GM21526 (cell line): ENCODE measurements around the gene ABHD11.
"Not testable (repeated sequence)": the region's sequence is repeated elsewhere in the genome, so short reads cannot be mapped to it uniquely, and the experiment has no call there.

Experiments used
- ATAC-seq: cut with Tn5 transposase; IDR thresholded peaks from one replicate; pipeline ENCODE4 v1.9.1; 2021; ENCODE audit warnings: moderate library complexity; ENCODE audit not compliant: unreplicated experiment, low FRiP score

Gene ABHD11

GRCh38 chr7:73746378-73746777, 7.8 kb upstream of the ABHD11 start:
- no peak for ATAC-seq

GRCh38 chr7:73742753-73743641, 4.4 kb upstream of the ABHD11 start:
- no peak for ATAC-seq

GRCh38 chr7:73742338-73742752, 3.7 kb upstream of the ABHD11 start:
- ATAC-seq: no peak

- ATAC-seq: no peak
Measured at GRCh38 chr7:73741600-73741999, 3.0 kb upstream of the ABHD11 start.

GRCh38 chr7:73740771-73741170, 2.2 kb upstream of the ABHD11 start:
- no peak for ATAC-seq

- no peak for ATAC-seq
Measured at GRCh38 chr7:73740212-73740611, 1.6 kb upstream of the ABHD11 start.

- no peak for ATAC-seq
Measured at GRCh38 chr7:73739387-73739767, 775 bp upstream of the ABHD11 start.

- ATAC-seq: peak; percentile 6
Measured at GRCh38 chr7:73738220-73738611, 386 bp downstream of the ABHD11 start.

- ATAC-seq: no peak
Measured at GRCh38 chr7:73737491-73738219, 947 bp downstream of the ABHD11 start.

GRCh38 chr7:73736885-73737284, 1.7 kb downstream of the ABHD11 start:
- ATAC-seq: no peak

- ATAC-seq: no peak
Measured at GRCh38 chr7:73735528-73735905, 3.1 kb downstream of the ABHD11 start.

- ATAC-seq: peak; percentile 41
Measured at GRCh38 chr7:73734619-73735527, 3.7 kb downstream of the ABHD11 start.

- no peak for ATAC-seq
Measured at GRCh38 chr7:73732397-73732796, 6.2 kb downstream of the ABHD11 start.

GRCh38 chr7:73730485-73730884, 8.1 kb downstream of the ABHD11 start:
- no peak for ATAC-seq

- no peak for ATAC-seq
Measured at GRCh38 chr7:73728551-73728950, 10.1 kb downstream of the ABHD11 start.

GRCh38 chr7:73727952-73728351, 10.7 kb downstream of the ABHD11 start:
- no peak for ATAC-seq

- ATAC-seq: no peak
Measured at GRCh38 chr7:73726083-73726466, 12.5 kb downstream of the ABHD11 start.

GRCh38 chr7:73723813-73724212, 14.8 kb downstream of the ABHD11 start:
- no peak for ATAC-seq

- no peak for ATAC-seq
Measured at GRCh38 chr7:73722785-73723184, 15.8 kb downstream of the ABHD11 start.

GRCh38 chr7:73722182-73722581, 16.4 kb downstream of the ABHD11 start:
- ATAC-seq: not testable (repeated sequence)

- ATAC-seq: no peak
Measured at GRCh38 chr7:73721377-73721817, 17.2 kb downstream of the ABHD11 start.
